HG03571 (cell line): ENCODE measurements around the gene MLH3.
"Not testable (repeated sequence)": the region's sequence is repeated elsewhere in the genome, so short reads cannot be mapped to it uniquely, and the experiment has no call there.

Experiments used
- ATAC-seq: cut with Tn5 transposase; IDR thresholded peaks from one replicate; pipeline ENCODE4 v1.9.1; 2021; ENCODE audit not compliant: unreplicated experiment

Gene MLH3

DNA sequence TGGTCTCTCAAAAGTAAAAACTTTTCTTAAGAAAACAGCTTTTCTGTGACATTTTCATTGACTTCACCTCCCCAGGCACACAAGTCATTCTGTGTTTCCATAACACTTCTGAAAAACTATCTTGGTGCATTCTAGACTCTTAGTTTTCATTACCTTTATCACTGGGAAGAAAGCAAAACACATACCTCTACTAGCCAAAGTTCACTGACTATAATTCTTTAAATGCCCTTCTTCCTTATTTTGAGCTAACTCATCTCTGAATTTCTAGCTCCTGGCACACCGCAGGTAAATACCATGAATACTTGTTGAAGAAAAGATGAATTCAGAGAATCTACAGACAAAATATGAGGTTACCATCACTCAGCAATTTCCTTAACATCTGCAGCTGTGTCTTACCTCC is 21.1 kb downstream of the MLH3 start:
- ATAC-seq, result no peak

DNA sequence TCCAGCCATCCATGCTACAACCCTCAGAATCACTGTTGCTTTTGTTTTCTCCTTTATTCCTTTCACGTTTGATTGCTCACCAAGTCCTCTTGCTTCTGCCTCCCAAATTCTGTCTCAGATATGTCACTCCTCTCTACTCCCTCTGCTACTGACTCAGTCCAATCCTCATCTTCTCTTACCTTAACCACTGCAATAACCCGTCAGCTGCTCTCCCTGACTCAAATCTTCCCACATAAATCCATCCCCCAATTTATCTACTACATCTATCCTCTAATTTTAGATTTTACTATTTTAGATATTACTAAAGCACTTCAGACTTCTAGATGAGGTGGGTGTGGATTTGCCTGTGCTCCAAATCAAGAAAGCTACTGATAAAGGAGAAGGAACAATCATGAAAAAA is 25.4 kb downstream of the MLH3 start:
- no peak for ATAC-seq

DNA sequence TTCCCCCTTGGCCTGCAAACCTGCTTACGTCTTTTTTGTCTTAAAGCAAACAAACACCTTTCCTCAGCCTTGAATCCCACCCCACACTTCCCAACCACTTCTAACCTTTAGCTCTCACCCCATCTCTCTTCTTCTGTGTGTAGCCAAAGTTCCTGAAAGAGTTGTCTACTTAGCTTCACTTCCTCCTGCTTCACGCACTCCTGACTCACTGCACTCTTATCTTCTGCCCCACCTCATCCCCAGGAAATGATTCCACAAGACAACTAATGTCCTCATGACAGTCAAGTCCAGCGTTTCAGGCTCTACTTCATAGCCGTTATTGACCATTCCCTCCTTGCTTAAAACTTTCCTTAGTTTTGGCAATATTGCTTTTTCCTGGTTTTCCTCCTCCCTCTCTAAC is 26.2 kb downstream of the MLH3 start:
- ATAC-seq, result no peak

DNA sequence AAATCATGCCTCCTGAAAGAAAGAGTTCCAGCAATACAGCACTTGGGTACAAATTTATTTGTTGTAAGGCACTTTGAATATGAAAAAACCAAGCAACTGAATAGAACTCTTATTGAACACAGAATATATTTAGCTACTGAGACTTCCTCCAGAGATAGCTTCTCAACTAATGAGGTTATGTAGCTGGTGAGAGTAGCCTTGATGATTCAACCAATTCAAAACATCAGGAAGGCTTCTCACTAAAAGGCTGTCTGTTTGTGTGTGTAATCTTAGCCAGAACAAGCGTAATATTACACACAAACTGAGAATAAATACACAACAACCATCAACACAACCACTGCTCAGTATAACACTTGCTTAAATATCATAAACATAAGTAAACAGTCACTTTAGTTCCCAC is 28.2 kb downstream of the MLH3 start:
- no peak for ATAC-seq

DNA sequence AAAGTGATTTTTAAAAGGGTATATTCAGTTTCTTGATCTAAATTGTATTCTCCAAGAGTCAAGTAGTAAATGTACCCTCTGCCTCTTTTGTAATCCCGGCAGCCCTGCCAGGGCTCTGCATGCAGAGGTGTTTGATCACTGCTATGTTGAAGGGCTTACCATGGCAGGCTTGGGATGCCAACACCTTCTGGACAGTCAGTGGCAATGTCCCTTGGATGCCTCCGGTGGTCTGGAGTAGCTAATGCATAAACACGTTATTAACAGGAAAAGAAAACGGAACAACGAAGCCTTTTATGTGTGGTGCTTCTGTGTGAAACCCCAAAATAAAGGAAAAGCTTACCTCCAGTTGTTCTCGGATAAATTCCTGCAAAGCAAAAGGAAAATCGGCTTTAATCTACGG is 28.6 kb downstream of the MLH3 start:
- ATAC-seq, result no peak

DNA sequence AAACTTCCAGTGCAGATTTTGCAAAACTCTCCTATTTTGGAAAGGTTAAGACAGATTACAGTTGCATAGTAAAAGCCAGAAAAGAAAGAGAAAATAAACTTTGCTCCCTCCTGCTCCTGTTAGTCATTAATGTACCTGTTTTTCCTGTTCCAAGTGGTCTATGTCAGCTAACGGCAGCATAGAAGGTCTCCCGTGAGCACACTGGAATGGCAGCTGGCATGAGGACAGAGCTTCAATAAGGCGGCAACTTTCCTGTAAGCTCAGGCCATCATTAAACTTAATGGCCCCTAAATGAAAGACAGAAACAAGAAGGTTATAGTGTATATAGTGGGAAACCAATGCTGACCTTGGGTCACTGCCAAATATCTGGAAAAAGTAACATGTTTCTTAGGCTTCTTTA is 32.6 kb downstream of the MLH3 start:
- no peak for ATAC-seq

DNA sequence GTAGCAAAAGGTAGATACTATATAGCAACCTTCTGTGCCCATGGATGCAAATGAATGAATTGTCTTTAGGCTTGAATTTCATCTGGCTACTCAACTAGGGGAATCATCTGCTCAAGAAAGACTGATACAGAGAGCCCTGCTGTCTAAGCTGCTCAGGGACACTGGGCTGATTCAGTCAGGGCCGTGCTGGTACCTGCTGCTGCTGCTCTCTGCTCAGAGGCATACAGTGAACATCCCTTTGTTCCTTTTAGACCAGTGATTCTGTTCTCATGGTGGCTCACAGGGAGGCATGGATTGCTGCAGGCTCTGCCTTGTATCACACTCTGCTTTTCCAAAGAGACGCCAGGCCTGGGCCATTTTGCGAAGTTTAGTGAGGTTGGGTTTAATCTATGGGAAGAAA is 34.5 kb downstream of the MLH3 start:
- ATAC-seq, result no peak

- no peak for ATAC-seq
These were observed 35.8 kb downstream of the MLH3 start for GRCh38 chr14:75015496-75015895.

GRCh38 chr14:75013290-75013689 is 38.0 kb downstream of the MLH3 start:
- ATAC-seq, result no peak

DNA sequence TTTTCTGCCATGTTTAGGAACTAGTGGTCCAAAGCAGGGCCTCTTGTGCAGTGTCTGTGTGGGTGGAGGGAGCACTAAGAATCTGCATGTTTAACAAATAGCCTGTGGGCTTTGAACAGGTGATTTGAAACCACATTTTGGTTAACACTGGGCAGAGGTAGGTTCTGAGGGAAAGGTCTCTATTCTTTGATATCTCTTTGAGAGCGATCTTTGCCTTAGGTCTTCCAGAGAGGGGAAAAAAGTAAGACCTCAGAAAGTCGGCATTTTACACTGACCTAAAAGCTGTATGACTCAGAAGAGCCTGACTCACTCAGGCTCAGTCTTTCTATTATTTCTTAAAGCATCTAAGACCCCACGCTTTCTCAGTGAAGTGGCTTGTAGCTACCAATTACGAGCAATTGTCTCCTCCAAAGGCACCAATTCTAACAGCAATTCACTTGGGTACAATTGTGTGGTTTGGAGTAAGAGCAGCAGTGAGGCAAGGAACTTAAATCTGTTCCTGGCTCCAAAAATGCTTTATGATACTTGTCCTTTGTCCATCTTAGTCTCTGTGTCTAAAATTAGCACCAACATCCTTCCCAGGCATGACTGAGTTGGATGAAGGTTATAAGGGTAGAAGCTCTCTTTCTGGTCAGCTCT is 39.8 kb downstream of the MLH3 start:
- ATAC-seq, result no peak

- no peak for ATAC-seq
These were observed 40.7 kb downstream of the MLH3 start for GRCh38 chr14:75010472-75011093.

GRCh38 chr14:75009176-75009575 is 42.1 kb downstream of the MLH3 start:
- ATAC-seq, result no peak

- no peak for ATAC-seq
These were observed 45.9 kb downstream of the MLH3 start for GRCh38 chr14:75005357-75005756.

DNA sequence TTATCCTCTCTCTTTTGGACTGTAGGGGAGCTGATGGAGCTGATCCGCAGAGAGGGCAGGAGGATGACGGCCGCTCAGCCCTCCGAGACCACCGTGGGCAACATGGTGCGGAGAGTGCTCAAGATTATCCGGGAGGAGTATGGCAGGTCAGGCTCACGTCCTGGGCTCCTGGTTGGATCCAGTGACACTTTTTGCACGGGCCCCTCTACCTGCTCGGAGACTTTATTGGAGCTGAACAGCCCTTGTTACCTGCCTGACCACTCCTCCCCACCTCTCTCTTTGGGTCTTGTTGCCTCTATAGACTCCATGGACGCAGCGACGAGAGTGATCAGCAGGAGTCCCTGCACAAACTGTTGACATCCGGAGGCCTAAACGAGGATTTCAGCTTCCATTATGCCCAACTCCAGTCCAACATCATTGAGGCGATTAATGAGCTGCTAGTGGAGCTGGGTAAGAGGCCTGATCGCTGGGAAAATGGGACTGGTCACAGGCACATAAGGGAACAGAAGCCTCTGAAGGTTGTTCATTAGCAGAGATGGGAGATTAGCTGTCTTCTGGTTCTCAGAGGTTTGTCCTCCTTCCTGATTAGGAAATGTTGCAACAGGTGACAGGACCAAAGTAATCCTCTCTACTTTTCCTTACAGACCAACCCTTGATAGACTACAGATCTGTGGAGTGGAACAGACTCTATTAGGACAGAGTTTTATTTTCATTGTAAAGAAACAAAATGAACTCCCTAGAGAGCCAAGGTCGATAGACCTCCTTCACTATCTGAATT is 47.8 kb downstream of the MLH3 start:
- ATAC-seq, result no peak

GRCh38 chr14:75002392-75003249 is 48.6 kb downstream of the MLH3 start, which contains the start of gene EIF2B2:
Gene EIF2B2, plus strand, starts transcription at chr14:75002921. Its CDS starts 70 bp downstream, at chr14:75002991.
- peak; percentile 97 for ATAC-seq

DNA sequence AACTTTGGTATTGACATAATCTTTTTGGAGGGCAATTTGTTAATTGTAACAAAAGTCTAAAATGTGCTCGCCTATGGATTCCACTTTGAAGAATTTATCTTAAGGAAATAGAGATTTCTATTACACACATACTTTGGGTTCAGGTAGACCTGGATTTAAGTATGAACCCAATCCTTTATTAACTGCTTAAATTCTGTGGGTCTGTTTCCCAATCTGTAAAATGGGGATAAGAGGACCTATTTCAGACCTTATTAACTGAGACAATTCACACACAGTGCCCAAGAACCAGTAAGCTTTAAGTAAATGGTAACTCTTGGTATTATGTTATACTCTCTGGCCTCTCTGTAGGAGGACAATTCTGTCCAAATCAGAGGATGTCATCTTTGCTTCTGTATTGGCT is 49.4 kb downstream of the MLH3 start:
- no peak for ATAC-seq

- no peak for ATAC-seq
These were observed 50.0 kb downstream of the MLH3 start for GRCh38 chr14:75001261-75001660.

GRCh38 chr14:74995781-74996180 is 55.5 kb downstream of the MLH3 start:
- not testable (repeated sequence) for ATAC-seq

DNA sequence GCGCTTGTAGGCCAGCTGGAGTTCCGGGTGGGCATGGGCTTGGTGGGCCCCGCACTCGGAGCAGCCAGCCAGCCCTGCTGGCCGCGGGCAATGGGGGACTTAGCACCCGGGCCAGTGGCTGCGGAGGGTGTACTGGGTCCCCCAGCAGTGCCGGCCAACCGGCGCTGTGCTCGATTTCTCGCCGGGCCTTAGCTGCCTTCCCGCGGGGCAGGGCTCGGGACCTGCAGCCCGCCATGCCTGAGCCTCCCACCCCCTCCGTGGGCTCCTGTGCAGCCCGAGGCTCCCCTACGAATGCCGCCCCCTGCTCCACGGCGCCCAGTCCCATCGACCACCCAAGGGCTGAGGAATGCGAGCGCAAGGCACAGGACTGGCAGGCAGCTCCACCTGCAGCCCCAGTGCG is 57.1 kb downstream of the MLH3 start:
- ATAC-seq, result not testable (repeated sequence)

DNA sequence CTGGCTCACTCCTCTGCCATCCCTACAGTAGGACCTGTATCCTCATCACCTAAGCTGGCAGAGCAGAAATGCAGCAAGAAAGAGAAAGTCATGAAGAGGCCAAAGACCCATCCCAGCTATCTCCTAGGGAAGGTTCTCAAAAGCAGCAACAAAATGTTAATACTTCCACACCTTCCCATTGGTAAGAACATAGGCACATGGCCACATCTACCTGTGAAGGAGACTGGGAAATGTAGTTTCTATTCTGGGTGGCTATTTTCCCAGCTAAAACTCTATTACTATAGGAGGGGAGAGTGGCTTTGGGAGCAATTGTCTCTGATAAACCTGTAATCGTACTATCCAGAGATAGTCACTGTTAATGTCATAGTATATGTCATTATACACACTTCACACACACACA is 62.3 kb downstream of the MLH3 start:
- no peak for ATAC-seq

- ATAC-seq, result no peak
These were observed 63.1 kb downstream of the MLH3 start for GRCh38 chr14:74988131-74988530.
